ENCODE results near the gene SLC6A12. TPM values are rescaled to one million over a fixed set of nuclear protein-coding genes. Genes with fewer than 3 reads are reported as not detected.

The SLC6A12 gene
- total RNA-seq, 1 donor from 2014 or later, result not detected

GRCh38 chr12:164207-164606 is 49.8 kb downstream of the SLC6A12 start:
- Histone ChIP-seq H3K4me1 (ENCODE audit: control insufficient read depth in 3 of 3, insufficient read depth in 3 of 3, low read length in 3 of 3) (peaks cover 0 to 3% (median under 1%) of the 10 kb centered on the region in 3 donors), H3K36me3 (ENCODE audit: control insufficient read depth in 3 of 3, insufficient read depth in 3 of 3, low read length in 3 of 3) (no peaks in the 10 kb centered on the region), H3K27ac (ENCODE audit: low read depth, low read length) (no peak overlapping the region), H3K9ac (ENCODE audit: low read depth in 1 of 3, low read length in 3 of 3) (no peak overlapping the region), H3K4me3 (ENCODE audit: low read length in 3 of 3) (no peak overlapping the region), H3K9me3 (ENCODE audit: control insufficient read depth in 3 of 3, low read length in 3 of 3) (no peaks in the 10 kb centered on the region), H3K27me3 (ENCODE audit: control insufficient read depth in 3 of 3, insufficient read depth in 3 of 3, low read length in 3 of 3) (peaks cover 8 to 25% (median 19%) of the 10 kb centered on the region in 3 donors)

GRCh38 chr12:163406-163986 is 50.5 kb downstream of the SLC6A12 start:
- Histone ChIP-seq H3K27me3 (ENCODE audit: control insufficient read depth in 3 of 3, insufficient read depth in 3 of 3, low read length in 3 of 3) (peaks cover 5 to 25% (median 19%) of the 10 kb centered on the region in 3 donors), H3K9me3 (ENCODE audit: control insufficient read depth in 3 of 3, low read length in 3 of 3) (no peaks in the 10 kb centered on the region), H3K36me3 (ENCODE audit: control insufficient read depth in 3 of 3, insufficient read depth in 3 of 3, low read length in 3 of 3) (no peaks in the 10 kb centered on the region), H3K4me3 (ENCODE audit: low read length in 3 of 3) (no peak overlapping the region), H3K9ac (ENCODE audit: low read depth in 1 of 3, low read length in 3 of 3) (no peak overlapping the region), H3K27ac (ENCODE audit: low read depth, low read length) (no peak overlapping the region), H3K4me1 (ENCODE audit: control insufficient read depth in 3 of 3, insufficient read depth in 3 of 3, low read length in 3 of 3) (peaks cover 0 to 3% (median 0%) of the 10 kb centered on the region in 3 donors)

- no peak overlapping the region for H3K9ac ChIP-seq (ENCODE audit: low read depth in 1 of 3, low read length in 3 of 3)
- H3K27me3 ChIP-seq (ENCODE audit: control insufficient read depth in 3 of 3, insufficient read depth in 3 of 3, low read length in 3 of 3), result peaks cover 5 to 25% (median 19%) of the 10 kb centered on the region in 3 donors
- peaks cover 0 to 3% (median 0%) of the 10 kb centered on the region in 3 donors for H3K4me1 ChIP-seq (ENCODE audit: control insufficient read depth in 3 of 3, insufficient read depth in 3 of 3, low read length in 3 of 3)
- no peak overlapping the region for H3K4me3 ChIP-seq (ENCODE audit: low read length in 3 of 3)
- H3K36me3 ChIP-seq (ENCODE audit: control insufficient read depth in 3 of 3, insufficient read depth in 3 of 3, low read length in 3 of 3), result no peaks in the 10 kb centered on the region
- no peak overlapping the region for H3K27ac ChIP-seq (ENCODE audit: low read depth, low read length)
- H3K9me3 ChIP-seq (ENCODE audit: control insufficient read depth in 3 of 3, low read length in 3 of 3), result no peaks in the 10 kb centered on the region
These were observed 51.3 kb downstream of the SLC6A12 start for GRCh38 chr12:162467-163307.

GRCh38 chr12:161823-162222 is 52.1 kb downstream of the SLC6A12 start:
- no peaks in the 10 kb centered on the region for H3K4me1 ChIP-seq (ENCODE audit: control insufficient read depth in 3 of 3, insufficient read depth in 3 of 3, low read length in 3 of 3)
- no peaks in the 10 kb centered on the region for H3K36me3 ChIP-seq (ENCODE audit: control insufficient read depth in 3 of 3, insufficient read depth in 3 of 3, low read length in 3 of 3)
- no peak overlapping the region for H3K9ac ChIP-seq (ENCODE audit: low read depth in 1 of 3, low read length in 3 of 3)
- no peak overlapping the region for H3K4me3 ChIP-seq (ENCODE audit: low read length in 3 of 3)
- no peak overlapping the region for H3K27ac ChIP-seq (ENCODE audit: low read depth, low read length)
- no peaks in the 10 kb centered on the region for H3K9me3 ChIP-seq (ENCODE audit: control insufficient read depth in 3 of 3, low read length in 3 of 3)
- H3K27me3 ChIP-seq (ENCODE audit: control insufficient read depth in 3 of 3, insufficient read depth in 3 of 3, low read length in 3 of 3), result peaks cover 5 to 25% (median 19%) of the 10 kb centered on the region in 3 donors

- Histone ChIP-seq H3K9me3 (ENCODE audit: control insufficient read depth in 3 of 3, low read length in 3 of 3) (no peaks in the 10 kb centered on the region), H3K4me1 (ENCODE audit: control insufficient read depth in 3 of 3, insufficient read depth in 3 of 3, low read length in 3 of 3) (no peaks in the 10 kb centered on the region), H3K27me3 (ENCODE audit: control insufficient read depth in 3 of 3, insufficient read depth in 3 of 3, low read length in 3 of 3) (peaks cover 5 to 28% (median 20%) of the 10 kb centered on the region in 3 donors), H3K27ac (ENCODE audit: low read depth, low read length) (no peak overlapping the region), H3K9ac (ENCODE audit: low read depth in 1 of 3, low read length in 3 of 3) (no peak overlapping the region), H3K4me3 (ENCODE audit: low read length in 3 of 3) (no peak overlapping the region), H3K36me3 (ENCODE audit: control insufficient read depth in 3 of 3, insufficient read depth in 3 of 3, low read length in 3 of 3) (no peaks in the 10 kb centered on the region)
These were observed 53.1 kb downstream of the SLC6A12 start for GRCh38 chr12:160858-161257.

GRCh38 chr12:159156-159782 is 54.7 kb downstream of the SLC6A12 start:
- no peak overlapping the region for H3K27ac ChIP-seq (ENCODE audit: low read depth, low read length)
- H3K9me3 ChIP-seq (ENCODE audit: control insufficient read depth in 3 of 3, low read length in 3 of 3), result no peaks in the 10 kb centered on the region
- no peaks in the 10 kb centered on the region for H3K36me3 ChIP-seq (ENCODE audit: control insufficient read depth in 3 of 3, insufficient read depth in 3 of 3, low read length in 3 of 3)
- no peaks in the 10 kb centered on the region for H3K4me1 ChIP-seq (ENCODE audit: control insufficient read depth in 3 of 3, insufficient read depth in 3 of 3, low read length in 3 of 3)
- no peak overlapping the region for H3K9ac ChIP-seq (ENCODE audit: low read depth in 1 of 3, low read length in 3 of 3)
- H3K27me3 ChIP-seq (ENCODE audit: control insufficient read depth in 3 of 3, insufficient read depth in 3 of 3, low read length in 3 of 3), result peaks cover 3 to 25% (median 19%) of the 10 kb centered on the region in 3 donors
- no peak overlapping the region for H3K4me3 ChIP-seq (ENCODE audit: low read length in 3 of 3)

GRCh38 chr12:157644-158043 is 56.3 kb downstream of the SLC6A12 start:
- H3K36me3 ChIP-seq (ENCODE audit: control insufficient read depth in 3 of 3, insufficient read depth in 3 of 3, low read length in 3 of 3), result no peaks in the 10 kb centered on the region
- H3K9ac ChIP-seq (ENCODE audit: low read depth in 1 of 3, low read length in 3 of 3), result no peak overlapping the region
- H3K27me3 ChIP-seq (ENCODE audit: control insufficient read depth in 3 of 3, insufficient read depth in 3 of 3, low read length in 3 of 3), result peaks cover 0 to 18% (median 12%) of the 10 kb centered on the region in 3 donors
- no peak overlapping the region for H3K27ac ChIP-seq (ENCODE audit: low read depth, low read length)
- no peaks in the 10 kb centered on the region for H3K9me3 ChIP-seq (ENCODE audit: control insufficient read depth in 3 of 3, low read length in 3 of 3)
- no peaks in the 10 kb centered on the region for H3K4me1 ChIP-seq (ENCODE audit: control insufficient read depth in 3 of 3, insufficient read depth in 3 of 3, low read length in 3 of 3)
- no peak overlapping the region for H3K4me3 ChIP-seq (ENCODE audit: low read length in 3 of 3)

- Histone ChIP-seq H3K9me3 (ENCODE audit: control insufficient read depth in 3 of 3, low read length in 3 of 3) (no peaks in the 10 kb centered on the region), H3K27me3 (ENCODE audit: control insufficient read depth in 3 of 3, insufficient read depth in 3 of 3, low read length in 3 of 3) (peaks cover 4 to 17% (median 8%) of the 10 kb centered on the region in 3 donors), H3K4me3 (ENCODE audit: low read length in 3 of 3) (no peak overlapping the region), H3K27ac (ENCODE audit: low read depth, low read length) (no peak overlapping the region), H3K36me3 (ENCODE audit: control insufficient read depth in 3 of 3, insufficient read depth in 3 of 3, low read length in 3 of 3) (no peaks in the 10 kb centered on the region), H3K4me1 (ENCODE audit: control insufficient read depth in 3 of 3, insufficient read depth in 3 of 3, low read length in 3 of 3) (no peaks in the 10 kb centered on the region), H3K9ac (ENCODE audit: low read depth in 1 of 3, low read length in 3 of 3) (no peak overlapping the region)
These were observed 57.0 kb downstream of the SLC6A12 start for GRCh38 chr12:156945-157344.

GRCh38 chr12:155646-156045 is 58.3 kb downstream of the SLC6A12 start:
- no peak overlapping the region for H3K27ac ChIP-seq (ENCODE audit: low read depth, low read length)
- no peaks in the 10 kb centered on the region for H3K4me1 ChIP-seq (ENCODE audit: control insufficient read depth in 3 of 3, insufficient read depth in 3 of 3, low read length in 3 of 3)
- H3K36me3 ChIP-seq (ENCODE audit: control insufficient read depth in 3 of 3, insufficient read depth in 3 of 3, low read length in 3 of 3), result no peaks in the 10 kb centered on the region
- no peak overlapping the region for H3K4me3 ChIP-seq (ENCODE audit: low read length in 3 of 3)
- no peaks in the 10 kb centered on the region for H3K9me3 ChIP-seq (ENCODE audit: control insufficient read depth in 3 of 3, low read length in 3 of 3)
- peaks cover 7 to 16% (median 8%) of the 10 kb centered on the region in 3 donors for H3K27me3 ChIP-seq (ENCODE audit: control insufficient read depth in 3 of 3, insufficient read depth in 3 of 3, low read length in 3 of 3)
- H3K9ac ChIP-seq (ENCODE audit: low read depth in 1 of 3, low read length in 3 of 3), result no peak overlapping the region

- no peak overlapping the region for H3K4me3 ChIP-seq (ENCODE audit: low read length in 3 of 3)
- peaks cover 7 to 21% (median 8%) of the 10 kb centered on the region in 3 donors for H3K27me3 ChIP-seq (ENCODE audit: control insufficient read depth in 3 of 3, insufficient read depth in 3 of 3, low read length in 3 of 3)
- H3K4me1 ChIP-seq (ENCODE audit: control insufficient read depth in 3 of 3, insufficient read depth in 3 of 3, low read length in 3 of 3), result no peaks in the 10 kb centered on the region
- H3K9me3 ChIP-seq (ENCODE audit: control insufficient read depth in 3 of 3, low read length in 3 of 3), result no peaks in the 10 kb centered on the region
- no peak overlapping the region for H3K9ac ChIP-seq (ENCODE audit: low read depth in 1 of 3, low read length in 3 of 3)
- no peaks in the 10 kb centered on the region for H3K36me3 ChIP-seq (ENCODE audit: control insufficient read depth in 3 of 3, insufficient read depth in 3 of 3, low read length in 3 of 3)
- H3K27ac ChIP-seq (ENCODE audit: low read depth, low read length), result no peak overlapping the region
These were observed 59.0 kb downstream of the SLC6A12 start for GRCh38 chr12:155006-155405.

All from skeletal muscle tissue (tissue), 4 donors.